GM21423 (cell line): ENCODE results near the gene ARSA.
"Not testable (repeated sequence)": the region's sequence is repeated elsewhere in the genome, so short reads cannot be mapped to it uniquely, and the experiment has no call there.

Source experiments
- ATAC-seq: cut with Tn5 transposase; IDR thresholded peaks from one replicate; pipeline ENCODE4 v1.9.1; 2021; ENCODE audit warnings: mild to moderate bottlenecking, moderate library complexity; ENCODE audit not compliant: unreplicated experiment

The ARSA gene

DNA sequence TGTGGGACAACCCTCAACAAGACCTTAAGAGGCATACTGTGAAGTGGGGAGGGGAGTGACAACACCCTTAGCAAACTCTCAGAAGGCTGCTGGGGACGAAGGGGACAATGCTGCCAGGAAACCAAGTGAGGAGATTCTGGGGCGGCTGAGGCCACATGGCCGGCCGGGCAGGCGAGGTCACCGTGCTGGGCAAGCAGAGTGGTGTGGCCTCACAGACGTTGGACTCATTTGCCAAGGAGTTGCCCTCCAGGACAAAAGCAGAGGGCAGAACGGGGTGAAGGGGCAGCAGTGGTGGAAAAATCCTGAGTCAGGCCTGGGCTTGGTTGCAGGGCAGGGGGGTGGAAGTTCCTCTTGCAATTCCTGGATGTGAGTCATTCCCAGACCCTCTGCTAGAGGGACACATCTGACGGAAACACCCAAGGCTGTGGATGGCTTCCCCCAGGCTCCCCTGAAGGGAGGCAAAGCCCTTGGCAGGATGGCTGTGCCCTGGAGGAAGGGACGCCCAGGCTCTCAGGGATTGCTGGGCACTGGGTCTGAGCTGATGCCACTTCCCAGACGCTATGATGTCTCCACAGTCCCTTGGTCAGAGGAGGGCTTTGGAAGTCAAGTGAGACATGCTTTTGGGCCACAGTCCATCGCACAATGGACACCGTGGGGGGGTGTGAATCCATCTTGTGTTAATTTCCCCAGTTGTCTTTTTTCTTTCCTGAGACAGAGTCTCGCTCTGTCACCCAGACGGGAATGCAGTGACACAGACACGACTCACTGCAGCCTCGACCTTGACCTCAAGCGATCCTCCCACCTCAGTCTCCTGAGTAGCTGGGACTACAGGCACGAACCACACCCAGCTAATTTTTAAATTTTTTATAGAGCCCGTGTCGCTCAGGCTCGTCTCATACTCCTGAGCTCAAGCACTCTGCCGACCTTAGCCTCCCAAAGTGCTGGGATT, 28.4 kb upstream of the ARSA start:
- ATAC-seq: no peak

DNA sequence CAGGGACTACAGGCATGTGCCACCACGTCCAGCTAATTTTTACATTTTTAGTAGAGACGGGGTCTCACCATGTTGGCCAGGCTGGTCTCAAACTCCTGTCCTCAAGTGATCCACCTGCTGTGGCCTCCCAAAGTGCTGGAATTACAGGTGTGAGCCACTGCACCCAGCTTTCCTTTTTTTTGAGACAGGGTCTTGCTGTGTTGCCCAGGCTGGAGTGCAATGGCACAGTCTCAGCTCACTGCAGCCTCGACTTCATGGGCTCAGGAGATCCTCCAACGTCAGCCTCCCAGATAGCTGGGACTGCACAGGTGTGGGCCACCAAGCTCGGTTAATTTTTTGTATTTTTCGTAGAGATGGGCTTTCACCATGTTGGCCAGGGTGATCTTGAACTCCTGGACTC, 26.7 kb upstream of the ARSA start:
- not testable (repeated sequence) for ATAC-seq

DNA sequence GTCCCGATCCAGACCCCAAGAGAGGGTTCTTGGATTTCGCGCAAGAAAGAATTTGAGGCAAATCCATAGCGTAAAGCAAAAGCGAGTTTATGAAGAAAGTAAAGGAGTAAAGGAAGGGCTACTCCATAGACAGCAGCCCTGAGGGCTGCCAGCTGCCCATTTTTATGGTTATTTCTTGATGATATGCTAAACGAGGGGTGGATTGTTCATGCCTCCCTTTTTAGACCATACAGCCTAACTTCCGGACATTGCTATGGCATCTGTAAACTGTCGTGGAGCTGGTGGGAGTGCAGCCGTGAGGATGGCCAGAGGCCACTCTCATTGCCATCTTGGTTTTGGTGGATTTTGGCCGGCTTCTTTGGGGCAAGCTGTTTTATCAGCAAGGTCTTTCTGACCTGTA, 25.3 kb upstream of the ARSA start:
- no peak for ATAC-seq

DNA sequence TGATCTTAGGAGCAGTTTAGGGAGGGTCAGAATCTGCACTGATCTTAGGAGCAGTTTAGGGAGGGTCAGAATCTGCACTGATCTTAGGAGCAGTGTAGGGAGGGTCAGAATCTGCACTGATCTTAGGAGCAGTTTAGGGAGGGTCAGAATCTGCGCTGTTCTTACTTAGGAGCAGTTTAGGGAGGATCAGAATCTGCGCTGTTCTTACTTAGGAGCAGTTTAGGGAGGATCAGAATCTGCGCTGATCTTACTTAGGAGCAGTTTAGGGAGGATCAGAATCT, 15.8 kb upstream of the ARSA start:
- ATAC-seq: not testable (repeated sequence)

DNA sequence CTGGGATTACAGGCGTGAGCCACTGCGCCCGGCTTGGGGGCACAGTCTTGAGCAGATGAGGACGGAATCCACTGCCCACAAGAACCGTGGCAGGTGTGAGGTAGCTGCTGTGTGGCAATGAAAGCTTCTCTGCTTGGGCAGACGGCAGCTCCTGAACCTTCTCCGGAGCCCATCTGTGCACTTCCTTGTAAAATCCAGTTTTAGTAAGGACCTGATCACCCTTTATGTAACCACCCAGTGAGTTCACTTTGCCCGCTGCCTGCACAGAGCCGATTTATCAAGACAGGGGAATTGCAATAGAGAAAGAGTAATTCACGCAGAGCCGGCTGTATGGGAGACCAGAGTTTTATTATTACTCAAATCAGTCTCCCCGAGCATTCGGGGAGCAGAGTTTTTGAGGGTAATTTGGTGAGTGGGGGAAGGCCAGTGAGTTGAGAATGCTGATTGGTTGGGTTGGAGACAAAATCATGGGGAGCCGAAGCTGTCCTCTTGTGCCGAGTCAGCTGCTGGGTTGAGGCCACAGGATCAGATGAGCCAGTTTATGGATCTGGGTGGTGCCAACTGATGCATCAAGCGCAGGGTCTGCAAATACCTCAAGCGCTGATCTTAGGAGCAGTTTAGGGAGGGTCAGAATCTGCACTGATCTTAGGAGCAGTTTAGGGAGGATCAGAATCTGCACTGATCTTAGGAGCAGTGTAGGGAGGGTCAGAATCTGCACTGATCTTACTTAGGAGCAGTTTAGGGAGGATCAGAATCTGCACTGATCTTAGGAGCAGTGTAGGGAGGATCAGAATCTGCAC, 15.3 kb upstream of the ARSA start:
- ATAC-seq: not testable (repeated sequence)

DNA sequence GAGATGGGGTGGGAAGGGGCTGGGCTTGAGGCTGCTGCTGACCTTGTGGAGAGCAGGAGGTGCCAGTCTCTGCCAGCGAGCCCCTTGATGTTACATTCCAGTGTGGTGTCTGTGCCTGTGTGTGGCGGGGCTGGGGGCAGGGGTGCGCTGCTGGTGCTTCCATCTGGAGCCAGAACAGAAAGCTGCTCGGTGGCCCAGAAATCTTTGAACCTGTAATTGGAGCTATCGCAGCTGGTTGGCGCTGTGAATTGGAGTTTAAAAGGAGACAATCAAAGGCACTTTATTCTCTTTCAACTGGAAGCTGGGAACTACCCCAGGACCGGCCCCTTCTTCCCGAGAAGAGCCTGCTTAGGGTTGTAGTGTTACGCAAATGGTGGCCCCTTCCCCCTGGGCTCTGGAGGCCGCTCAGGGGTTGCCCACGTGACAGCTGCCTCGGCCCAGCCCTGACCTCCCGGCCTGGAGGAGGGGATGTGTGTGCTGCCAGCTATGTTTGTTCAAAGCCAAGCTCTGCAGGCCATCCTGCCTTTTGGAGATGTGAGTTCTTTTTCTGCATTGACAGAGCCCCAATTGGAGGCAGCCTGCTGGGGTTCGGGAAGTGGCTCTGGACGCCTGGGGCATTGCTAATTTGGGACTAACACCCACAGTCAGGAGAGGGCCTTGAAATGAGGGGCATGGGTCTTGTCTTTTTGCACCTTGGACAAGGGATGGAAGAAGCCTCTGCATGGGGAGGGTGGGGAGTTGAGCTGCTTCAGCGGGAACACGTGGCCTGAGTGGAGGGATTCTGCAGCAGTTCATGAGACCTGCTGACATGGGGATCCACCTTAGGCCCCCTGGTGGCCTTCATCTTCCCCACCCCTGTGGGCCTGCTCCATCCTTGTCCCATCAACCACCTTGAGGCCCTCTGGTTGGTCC, 14.0 kb upstream of the ARSA start:
- no peak for ATAC-seq

DNA sequence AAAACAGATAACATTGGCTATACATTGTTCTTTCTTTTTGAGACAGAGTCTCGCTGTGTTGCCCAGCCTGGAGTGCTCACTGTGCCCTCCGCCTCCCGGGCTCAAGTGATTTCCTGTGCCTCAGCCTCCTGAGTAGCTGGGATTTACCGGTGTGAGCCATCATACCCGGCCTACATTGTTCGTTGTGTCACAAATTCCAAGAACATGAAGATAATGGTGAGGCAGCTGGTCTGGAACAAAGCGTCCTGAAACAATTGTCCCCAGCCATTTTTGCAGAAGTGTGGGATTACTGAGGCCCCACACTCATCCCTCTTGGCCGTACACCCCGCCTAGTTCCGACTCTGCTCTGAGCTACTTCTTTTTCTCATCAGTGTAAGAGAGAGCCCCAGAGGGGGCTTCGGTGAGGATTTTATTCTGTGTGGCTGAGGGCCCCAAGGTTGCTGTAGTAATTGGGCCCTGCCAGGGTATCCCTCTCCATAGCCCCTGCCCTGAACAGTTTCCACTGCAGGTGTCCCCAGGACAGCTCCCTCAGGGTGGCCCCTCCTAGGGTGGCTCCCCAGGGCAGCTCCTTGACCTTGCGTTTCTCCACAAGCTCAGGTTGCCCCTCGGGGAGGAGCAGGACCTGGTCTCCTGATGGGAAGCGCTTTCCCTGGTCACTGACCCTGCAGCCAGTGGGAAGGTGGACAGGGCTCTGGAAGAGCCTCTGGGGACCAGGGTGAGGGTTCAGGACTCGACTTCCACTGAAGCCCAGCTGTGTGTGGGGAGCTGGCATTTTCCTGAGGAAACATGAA, 13.1 kb upstream of the ARSA start:
- no peak for ATAC-seq

DNA sequence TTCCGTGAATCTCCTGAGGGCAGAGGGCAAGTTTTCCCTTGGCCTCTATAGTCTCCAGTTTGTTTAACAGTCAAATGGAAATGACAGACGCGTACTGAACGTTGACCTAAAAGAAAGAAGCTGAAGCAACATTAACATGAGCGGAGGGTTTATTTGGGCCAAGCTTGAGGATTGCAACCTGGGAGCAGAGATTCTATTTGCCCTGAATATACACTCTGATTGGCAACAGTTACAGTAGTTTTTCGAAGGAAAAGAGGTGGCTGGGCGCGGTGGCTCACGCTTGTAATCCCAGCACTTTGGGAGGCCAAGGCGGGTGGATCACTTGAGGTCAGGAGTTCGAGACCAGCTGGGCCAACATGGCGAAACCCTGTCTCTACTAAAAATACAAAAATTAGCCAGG, 12.3 kb upstream of the ARSA start:
- ATAC-seq: not testable (repeated sequence)

DNA sequence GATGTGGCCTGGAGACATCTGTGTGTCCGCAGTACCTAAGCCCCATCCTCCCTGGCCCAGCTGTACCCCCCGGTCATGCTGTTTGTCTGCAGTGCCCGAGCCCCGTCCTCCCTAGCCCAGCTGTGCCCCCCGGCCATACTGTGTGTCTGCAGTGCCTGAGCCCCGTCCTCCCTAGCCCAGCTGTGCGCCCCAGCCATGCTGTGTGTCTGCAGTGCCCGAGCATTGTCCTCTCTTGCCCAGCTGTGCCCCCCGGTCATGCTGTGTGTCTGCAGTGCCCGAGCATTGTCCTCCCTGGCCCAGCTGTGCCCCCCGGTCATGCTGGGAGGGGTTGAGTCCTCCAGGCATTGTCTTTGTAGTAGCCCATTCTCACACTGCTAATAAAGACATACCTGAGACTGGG, 7.6 kb upstream of the ARSA start:
- ATAC-seq: no peak

DNA sequence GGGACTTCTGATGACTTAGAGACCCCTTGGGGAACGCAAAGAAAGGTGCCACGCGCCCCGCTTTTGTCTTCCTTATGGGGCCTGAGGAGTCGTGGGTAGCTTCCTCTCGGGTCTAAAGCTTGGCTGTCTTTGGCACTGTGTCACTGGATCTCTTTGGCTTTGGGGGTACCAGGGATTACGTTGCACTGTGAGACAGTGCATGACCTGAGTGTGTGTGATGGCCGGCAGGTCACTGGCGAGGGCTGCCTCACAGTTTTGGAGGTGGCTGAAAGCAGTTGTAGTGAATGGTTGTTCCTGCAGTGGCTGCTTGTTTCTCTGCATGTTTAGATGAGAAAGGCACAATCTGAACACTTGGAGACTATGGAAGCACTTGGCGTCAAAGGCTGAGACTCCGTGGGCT, 5.8 kb upstream of the ARSA start:
- ATAC-seq: no peak

DNA sequence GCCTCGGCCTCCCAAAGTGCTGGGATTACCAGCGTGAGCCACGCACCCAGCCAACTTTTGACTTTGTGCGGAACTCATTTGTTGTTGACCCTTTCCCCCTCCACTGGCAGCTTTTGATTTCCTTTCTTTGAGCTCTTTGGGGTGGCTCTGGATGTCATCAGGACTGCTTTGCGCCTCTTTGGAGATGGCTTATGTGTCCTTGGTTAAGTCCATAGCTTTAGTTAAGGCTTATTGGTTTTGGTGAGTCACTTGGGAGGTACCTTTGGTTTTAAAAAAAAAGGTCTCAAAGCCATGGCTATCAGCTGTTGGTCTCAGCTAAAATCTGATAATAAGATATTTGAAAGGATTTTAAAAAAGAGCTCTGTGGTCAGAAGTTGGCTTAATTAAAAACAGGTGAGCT, 5.1 kb upstream of the ARSA start:
- no peak for ATAC-seq

DNA sequence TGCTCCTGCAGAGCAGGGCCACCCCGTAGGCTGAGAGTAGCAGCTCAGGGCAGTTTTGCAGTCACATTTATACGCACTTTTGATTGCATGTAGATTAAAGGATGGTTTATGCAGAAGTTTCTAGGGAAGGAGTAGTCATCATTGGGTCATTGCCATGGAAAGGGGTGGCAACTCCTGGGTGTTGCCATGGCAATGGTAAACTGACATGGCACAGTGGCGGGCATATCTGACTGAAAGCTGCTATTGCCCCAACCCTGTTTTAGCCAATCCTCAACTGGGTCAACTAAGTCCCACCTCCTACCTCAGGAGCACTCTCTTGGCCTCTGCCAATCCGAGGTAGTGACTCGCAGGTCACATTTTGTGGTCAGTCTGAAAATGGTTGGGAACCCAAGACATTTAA, 2.4 kb upstream of the ARSA start:
- no peak for ATAC-seq

DNA sequence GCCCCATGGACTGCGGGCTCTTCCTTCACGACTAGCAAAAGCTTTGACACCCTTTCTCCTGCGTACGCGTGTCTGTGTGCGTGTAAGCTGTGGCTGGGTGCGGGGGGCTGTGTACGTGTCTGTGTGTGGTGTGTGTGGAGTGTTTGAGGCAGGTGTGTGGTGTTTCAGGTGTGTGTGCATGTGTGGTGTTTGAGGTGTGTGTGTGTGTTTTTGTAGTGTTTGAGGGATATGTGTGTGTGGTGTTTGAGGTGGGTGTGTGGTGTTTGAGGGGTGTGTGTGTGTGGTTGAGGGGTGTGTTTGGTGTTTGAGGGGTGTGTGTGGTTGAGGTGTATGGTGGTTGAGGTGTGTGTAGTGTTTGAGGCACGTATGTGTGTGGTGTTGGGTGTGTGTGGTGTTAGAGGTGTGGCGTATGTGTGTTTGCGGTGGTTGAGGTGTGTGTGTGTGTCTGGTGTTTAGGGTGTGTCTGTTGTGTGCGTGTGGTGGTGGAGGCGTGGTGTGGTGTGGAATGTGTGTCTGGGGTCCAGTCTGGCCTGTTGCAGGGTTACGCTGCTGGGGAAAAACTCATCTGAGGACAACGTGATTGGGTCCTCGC, 687 bp upstream of the ARSA start:
- ATAC-seq: no peak

DNA sequence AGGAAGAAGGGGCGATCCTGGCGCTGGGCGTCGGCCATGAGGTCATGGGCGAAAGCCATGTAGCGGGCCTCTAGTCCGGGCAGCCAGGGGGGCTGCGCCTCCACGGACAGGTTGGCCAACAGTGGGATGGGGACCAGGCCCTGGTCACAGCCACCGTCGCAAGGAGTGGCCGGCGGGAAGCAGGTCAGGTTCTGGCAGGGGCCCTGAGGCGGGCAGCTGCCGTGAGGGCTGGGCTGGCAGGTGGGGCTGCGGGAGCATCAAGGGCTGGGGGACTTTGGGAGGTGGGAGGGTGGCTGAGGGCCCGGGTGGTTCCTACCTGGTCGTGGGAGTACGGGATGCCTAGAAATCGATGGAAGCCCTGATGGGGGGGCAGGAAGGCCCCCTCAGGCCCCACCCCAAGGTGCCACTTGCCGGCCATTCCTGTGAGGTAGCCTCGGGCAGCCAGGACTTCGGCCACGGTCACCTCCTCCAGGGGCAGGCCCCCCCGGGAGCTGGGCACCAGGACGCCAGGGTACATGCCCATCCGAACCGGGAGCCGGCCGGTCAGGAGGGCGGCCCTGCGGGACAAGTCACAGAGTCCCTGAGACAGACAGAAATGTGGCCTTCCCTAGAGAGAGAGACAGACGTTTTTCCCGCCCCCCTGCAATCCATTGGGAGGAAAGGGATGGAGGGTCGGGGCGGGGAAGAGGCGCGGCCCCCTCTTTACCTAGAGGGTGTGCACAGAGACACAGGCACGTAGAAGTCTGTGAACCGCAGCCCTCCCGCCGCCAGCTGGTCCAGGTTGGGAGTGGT, 906 bp downstream of the ARSA start:
- no peak for ATAC-seq

DNA sequence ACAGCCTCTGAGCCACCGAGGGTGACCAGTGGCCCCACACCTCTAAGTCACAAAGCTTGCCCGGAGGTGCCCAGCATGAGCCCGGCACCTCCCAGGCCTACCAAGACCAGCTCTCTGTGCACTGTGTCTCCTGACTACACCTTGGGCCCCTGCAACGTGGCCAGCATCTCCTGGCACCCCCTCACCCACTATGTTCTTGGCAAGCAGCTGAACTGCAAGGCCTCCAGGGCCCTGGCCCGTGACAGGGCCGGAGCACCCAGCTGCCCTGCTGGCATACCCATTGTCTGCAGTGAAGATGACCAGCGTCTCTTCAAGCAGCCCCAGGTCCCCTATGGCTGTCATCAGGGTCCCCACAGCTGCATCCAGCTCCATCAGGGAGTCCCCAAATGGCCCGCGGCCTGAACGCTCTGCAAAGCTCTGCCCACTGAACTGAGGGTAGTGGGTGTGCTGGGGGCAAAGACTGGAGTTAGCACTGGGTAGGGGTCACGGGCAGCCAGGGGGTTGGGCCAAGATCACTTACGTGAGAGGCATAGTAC, 1.6 kb downstream of the ARSA start:
- ATAC-seq: no peak

DNA sequence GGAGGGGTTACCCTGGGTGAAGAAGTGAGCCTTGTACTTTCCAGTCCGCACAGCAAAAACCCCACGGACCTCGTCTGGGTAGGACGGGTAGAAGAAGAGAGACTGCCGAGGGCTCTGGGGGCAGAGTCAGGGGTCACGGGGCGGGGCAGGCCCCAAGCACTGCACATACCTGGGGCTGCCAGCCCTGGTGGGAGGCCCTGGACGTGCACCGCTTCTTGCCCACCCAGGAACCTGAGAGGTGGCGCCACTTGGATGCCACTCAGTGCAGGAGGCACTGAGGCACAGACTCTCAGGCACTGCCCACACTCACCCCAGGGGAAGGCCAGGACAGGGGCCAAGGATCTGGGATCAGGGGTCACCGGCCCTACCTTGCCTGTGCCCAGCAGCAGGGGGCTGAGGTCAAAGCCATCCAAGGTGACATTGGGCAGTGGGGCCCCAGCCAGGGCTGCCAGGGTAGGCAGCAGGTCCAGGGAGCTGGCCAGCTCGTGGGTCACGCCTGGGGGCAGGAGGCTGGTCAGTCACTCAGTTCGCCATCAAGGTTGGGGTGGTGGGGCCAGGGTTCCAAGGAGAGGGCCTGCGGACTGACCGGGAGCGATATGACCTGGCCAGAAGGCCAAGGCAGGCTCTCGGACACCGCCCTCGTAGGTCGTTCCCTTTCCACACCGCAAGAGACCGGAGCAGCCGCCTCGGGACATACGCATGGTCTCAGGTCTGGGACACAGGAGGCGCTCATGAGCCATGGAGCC, 2.2 kb downstream of the ARSA start:
- ATAC-seq: no peak

DNA sequence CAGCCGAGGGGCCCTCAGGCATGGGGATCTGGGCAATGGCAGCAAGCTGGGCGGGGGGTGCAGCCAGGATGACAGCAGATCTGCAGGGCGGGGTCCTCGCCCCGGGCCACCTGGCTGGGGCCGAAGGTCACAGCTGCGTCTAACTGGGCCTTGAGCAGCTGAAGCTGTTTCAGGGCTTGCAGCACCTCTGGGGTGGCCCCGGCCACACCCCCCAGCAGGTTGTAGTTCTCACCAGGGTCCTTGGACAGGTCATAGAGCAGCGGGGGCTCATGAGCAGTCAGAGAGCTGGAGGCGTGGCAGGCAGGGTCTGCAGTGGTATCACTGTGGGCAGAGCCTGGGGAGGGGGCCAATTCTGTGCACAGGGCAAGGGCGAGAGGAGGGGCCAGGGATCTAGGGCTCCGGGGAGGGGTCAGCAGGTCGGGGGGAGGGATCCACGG, 2.8 kb downstream of the ARSA start:
- no peak for ATAC-seq
